Measurements from ENCODE around the gene PARP6.

DNA sequence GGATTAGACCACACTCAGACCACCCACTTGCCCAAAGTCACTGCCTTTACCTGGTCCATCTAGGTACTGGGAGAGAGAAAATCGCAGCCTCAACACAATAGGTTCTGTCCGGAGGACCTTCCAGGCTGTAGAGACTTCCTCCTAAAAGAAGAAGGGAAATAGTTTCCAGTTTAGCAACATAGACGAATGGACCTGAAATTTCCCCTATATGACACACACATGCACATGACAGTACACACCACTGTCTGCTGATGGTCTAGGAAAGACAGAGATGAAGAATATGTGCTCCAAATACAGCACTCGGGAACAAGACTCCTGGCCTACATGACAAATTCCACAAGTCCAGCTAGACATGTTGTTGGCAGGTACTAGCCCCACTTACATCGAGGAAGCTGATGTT lies 7.3 kb downstream of the PARP6 start:
- TF ChIP-seq GATA3 (IDR thresholded peaks at IDR 0.05; ENCODE audit: low read depth, low read length) (no peak), GATA2 (IDR thresholded peaks at IDR 0.05; ENCODE audit: low read depth, low read length) (no peak)
